Measurements from ENCODE around the gene SPOCK3.

GRCh38 chr4:167000141-167000852 lies 234.0 kb downstream of the SPOCK3 start:
- TF ChIP-seq ZNF121 (CRISPR knock-in tag; IDR thresholded peaks at IDR 0.05) = no peak
- TF ChIP-seq CTCF (IDR thresholded peaks at IDR 0.05) = no peak
- no peak for TF ChIP-seq CREM (CRISPR knock-in tag; IDR thresholded peaks at IDR 0.05)
- TF ChIP-seq ELF4 (CRISPR knock-in tag; IDR thresholded peaks at IDR 0.05; ENCODE audit: low read depth) = no peak
- no peak for TF ChIP-seq ATF1 (CRISPR knock-in tag; IDR thresholded peaks at IDR 0.05)
- no peak for TF ChIP-seq ATF3 (CRISPR knock-in tag; conservative IDR thresholded peaks at IDR 0.05)
- TF ChIP-seq ZNF219 (CRISPR knock-in tag; IDR thresholded peaks at IDR 0.05; ENCODE audit: borderline replicate concordance) = no peak
- no peak for TF ChIP-seq ZNF423 (CRISPR knock-in tag; IDR thresholded peaks at IDR 0.05)
- no peak for TF ChIP-seq FOXP1 (CRISPR knock-in tag; IDR thresholded peaks at IDR 0.05; ENCODE audit: borderline replicate concordance)
- no peak for TF ChIP-seq ATF6 (CRISPR knock-in tag; IDR thresholded peaks at IDR 0.05)

All from WTC11 (cell line).